Measurements from ENCODE around the gene GRM7.

DNA sequence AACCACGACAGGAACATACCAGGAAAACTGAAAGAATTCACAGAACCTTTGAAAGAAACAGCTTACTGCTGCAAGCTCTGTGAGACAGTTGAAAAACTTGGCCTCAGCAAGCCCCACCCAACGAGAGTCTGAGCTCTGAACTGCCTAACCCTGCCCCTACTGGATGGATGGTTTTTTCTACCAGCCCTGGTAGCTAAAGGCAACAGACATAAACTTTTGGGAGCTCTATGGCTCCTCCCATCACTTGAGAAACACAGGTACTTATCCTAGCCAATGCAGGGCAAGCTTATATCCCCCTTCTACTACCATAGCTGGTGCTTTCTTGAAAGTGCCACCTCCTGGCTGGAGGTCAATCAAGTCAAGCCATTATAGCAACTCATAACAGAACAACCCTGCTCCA lies 471.8 kb downstream of the GRM7 start:
- TF ChIP-seq, protein P1, sequence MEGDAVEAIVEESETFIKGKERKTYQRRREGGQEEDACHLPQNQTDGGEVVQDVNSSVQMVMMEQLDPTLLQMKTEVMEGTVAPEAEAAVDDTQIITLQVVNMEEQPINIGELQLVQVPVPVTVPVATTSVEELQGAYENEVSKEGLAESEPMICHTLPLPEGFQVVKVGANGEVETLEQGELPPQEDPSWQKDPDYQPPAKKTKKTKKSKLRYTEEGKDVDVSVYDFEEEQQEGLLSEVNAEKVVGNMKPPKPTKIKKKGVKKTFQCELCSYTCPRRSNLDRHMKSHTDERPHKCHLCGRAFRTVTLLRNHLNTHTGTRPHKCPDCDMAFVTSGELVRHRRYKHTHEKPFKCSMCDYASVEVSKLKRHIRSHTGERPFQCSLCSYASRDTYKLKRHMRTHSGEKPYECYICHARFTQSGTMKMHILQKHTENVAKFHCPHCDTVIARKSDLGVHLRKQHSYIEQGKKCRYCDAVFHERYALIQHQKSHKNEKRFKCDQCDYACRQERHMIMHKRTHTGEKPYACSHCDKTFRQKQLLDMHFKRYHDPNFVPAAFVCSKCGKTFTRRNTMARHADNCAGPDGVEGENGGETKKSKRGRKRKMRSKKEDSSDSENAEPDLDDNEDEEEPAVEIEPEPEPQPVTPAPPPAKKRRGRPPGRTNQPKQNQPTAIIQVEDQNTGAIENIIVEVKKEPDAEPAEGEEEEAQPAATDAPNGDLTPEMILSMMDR (IDR thresholded peaks at IDR 0.05; ENCODE audit: low read depth, low read length, missing input control): no peak
- TF ChIP-seq, protein P2, sequence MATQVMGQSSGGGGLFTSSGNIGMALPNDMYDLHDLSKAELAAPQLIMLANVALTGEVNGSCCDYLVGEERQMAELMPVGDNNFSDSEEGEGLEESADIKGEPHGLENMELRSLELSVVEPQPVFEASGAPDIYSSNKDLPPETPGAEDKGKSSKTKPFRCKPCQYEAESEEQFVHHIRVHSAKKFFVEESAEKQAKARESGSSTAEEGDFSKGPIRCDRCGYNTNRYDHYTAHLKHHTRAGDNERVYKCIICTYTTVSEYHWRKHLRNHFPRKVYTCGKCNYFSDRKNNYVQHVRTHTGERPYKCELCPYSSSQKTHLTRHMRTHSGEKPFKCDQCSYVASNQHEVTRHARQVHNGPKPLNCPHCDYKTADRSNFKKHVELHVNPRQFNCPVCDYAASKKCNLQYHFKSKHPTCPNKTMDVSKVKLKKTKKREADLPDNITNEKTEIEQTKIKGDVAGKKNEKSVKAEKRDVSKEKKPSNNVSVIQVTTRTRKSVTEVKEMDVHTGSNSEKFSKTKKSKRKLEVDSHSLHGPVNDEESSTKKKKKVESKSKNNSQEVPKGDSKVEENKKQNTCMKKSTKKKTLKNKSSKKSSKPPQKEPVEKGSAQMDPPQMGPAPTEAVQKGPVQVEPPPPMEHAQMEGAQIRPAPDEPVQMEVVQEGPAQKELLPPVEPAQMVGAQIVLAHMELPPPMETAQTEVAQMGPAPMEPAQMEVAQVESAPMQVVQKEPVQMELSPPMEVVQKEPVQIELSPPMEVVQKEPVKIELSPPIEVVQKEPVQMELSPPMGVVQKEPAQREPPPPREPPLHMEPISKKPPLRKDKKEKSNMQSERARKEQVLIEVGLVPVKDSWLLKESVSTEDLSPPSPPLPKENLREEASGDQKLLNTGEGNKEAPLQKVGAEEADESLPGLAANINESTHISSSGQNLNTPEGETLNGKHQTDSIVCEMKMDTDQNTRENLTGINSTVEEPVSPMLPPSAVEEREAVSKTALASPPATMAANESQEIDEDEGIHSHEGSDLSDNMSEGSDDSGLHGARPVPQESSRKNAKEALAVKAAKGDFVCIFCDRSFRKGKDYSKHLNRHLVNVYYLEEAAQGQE (IDR thresholded peaks at IDR 0.05): no peak
- TF ChIP-seq GABPA (IDR thresholded peaks at IDR 0.05 in 1 of 2, conservative IDR thresholded peaks at IDR 0.05 in 1 of 2) (no peak), TAF1 (conservative IDR thresholded peaks at IDR 0.05) (no peak), JUND (IDR thresholded peaks at IDR 0.05) (no peak), SP1 (IDR thresholded peaks at IDR 0.05) (no peak)
- TF ChIP-seq, protein P3, sequence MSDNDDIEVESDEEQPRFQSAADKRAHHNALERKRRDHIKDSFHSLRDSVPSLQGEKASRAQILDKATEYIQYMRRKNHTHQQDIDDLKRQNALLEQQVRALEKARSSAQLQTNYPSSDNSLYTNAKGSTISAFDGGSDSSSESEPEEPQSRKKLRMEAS (IDR thresholded peaks at IDR 0.05): no peak

Data from liver (tissue), 3 donors.